ENCODE measurements around the gene SPDYC.

Gene SPDYC

DNA sequence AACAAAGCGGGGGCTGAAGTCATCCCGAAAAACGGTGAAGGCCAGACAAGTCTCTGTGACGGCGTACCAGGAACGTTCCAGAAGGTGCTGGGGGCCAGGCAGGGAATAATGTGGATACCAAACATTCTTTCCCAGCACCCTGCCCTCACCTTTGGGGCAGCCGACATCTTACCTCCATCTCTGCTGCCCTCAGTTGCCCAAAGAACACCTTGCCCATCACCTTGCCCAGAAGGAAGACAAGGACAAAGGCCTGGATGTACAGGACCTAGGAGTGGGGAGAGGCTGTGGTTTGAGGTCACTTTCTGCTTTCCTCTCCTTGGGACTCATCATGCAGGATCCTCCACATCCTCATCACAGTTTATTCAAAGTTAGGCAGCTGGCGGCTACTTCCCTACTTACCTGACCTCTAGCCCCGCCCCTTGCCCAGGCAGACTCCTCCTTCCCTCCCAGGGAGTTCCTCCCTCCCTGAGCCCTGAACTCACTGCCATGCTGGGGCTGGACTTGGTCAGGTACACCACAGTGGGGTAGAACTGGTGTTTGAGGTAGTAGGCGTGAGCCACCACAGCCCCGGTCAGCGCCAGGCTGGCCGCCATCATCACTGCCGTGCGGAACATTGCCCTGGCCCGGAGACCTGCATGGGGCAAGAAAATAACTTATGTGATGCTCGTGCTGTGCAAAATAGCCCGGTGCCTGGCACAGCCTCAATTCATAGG is 36.9 kb upstream of the SPDYC start:
- TF ChIP-seq SIN3A (IDR thresholded peaks at IDR 0.05; ENCODE audit: borderline replicate concordance, insufficient read depth, low read length) (no peak), FOXP2 (optimal IDR thresholded peaks at IDR 0.05; ENCODE audit: borderline replicate concordance, extremely low read depth, extremely low read length, insufficient read depth) (no peak), POLR2AphosphoS5 (IDR thresholded peaks at IDR 0.05; ENCODE audit: low read depth, low read length) (no peak), TAF1 (IDR thresholded peaks at IDR 0.05; ENCODE audit: borderline replicate concordance, insufficient read depth, low read length) (no peak)
- TF ChIP-seq, protein P1, sequence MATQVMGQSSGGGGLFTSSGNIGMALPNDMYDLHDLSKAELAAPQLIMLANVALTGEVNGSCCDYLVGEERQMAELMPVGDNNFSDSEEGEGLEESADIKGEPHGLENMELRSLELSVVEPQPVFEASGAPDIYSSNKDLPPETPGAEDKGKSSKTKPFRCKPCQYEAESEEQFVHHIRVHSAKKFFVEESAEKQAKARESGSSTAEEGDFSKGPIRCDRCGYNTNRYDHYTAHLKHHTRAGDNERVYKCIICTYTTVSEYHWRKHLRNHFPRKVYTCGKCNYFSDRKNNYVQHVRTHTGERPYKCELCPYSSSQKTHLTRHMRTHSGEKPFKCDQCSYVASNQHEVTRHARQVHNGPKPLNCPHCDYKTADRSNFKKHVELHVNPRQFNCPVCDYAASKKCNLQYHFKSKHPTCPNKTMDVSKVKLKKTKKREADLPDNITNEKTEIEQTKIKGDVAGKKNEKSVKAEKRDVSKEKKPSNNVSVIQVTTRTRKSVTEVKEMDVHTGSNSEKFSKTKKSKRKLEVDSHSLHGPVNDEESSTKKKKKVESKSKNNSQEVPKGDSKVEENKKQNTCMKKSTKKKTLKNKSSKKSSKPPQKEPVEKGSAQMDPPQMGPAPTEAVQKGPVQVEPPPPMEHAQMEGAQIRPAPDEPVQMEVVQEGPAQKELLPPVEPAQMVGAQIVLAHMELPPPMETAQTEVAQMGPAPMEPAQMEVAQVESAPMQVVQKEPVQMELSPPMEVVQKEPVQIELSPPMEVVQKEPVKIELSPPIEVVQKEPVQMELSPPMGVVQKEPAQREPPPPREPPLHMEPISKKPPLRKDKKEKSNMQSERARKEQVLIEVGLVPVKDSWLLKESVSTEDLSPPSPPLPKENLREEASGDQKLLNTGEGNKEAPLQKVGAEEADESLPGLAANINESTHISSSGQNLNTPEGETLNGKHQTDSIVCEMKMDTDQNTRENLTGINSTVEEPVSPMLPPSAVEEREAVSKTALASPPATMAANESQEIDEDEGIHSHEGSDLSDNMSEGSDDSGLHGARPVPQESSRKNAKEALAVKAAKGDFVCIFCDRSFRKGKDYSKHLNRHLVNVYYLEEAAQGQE (IDR thresholded peaks at IDR 0.05; ENCODE audit: insufficient read depth in 1 of 2, low read depth in 2 of 2, low read length in 2 of 2): no peak

DNA sequence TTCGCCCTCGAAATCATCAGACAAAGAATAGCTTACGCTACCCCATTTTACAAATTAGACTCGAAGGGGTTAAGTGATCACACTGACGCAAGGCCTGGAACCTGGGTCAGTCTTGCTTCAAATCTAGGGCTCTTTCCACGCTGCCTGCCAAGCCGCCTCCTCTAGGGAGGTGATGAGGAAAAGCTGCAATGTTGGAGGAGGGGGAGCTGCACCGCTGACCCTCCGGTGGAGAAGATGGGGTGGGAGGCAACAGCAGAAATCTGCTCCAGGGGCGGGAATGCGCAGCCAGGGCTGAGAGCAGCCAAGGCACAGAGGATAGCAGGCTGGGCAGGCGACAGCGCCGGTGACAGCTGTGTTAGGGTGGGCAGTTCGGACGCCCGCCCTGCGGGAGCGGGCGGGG is 36.3 kb upstream of the SPDYC start:
- TF ChIP-seq FOXP2 (optimal IDR thresholded peaks at IDR 0.05; ENCODE audit: borderline replicate concordance, extremely low read depth, extremely low read length, insufficient read depth) (no peak), SIN3A (IDR thresholded peaks at IDR 0.05; ENCODE audit: borderline replicate concordance, insufficient read depth, low read length) (no peak), TAF1 (IDR thresholded peaks at IDR 0.05; ENCODE audit: borderline replicate concordance, insufficient read depth, low read length) (no peak), POLR2AphosphoS5 (IDR thresholded peaks at IDR 0.05; ENCODE audit: low read depth, low read length) (no peak)
- TF ChIP-seq, protein P1 (IDR thresholded peaks at IDR 0.05; ENCODE audit: insufficient read depth in 1 of 2, low read depth in 2 of 2, low read length in 2 of 2): no peak

DNA sequence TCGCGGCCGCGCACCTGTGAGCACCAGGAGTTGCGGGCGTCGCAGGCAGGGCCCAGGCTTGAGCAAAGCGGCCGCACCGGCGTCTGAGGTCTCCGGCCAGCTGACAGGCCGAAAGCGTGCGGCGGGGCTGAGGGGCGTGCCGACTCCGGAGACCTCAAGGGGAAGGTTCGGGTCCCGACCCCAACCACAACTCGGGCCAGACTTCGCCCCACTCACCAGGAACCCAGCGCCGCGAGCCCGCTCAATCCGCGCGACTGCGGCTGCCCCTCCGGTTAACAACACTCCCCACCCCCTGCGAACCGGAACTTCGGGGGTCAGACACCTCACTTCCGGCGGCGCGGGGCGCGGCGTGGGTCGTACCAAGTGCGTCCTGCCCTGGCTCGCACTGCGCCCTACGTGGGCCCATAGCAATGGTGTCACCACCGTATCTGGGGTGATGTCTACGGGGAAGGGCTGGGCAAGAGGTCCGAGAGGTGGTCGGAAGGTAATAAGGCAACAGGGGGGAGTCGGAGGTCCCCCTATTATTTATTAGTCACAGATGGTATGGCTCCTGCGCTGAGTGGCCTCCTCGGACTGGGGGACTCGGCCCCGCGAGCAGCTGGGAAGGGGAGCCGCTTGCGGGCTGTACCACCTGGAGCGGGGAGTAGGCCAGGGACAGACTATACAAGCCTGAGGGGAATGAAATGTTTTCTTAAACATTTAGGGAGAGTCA is 35.6 kb upstream of the SPDYC start, which contains the start of gene SYVN1:
Gene SYVN1, minus strand, starts transcription at position 280 of the 712 bp plus-strand sequence. CDS start 918 bp downstream, outside the sequence.
- TF ChIP-seq SIN3A (IDR thresholded peaks at IDR 0.05; ENCODE audit: borderline replicate concordance, insufficient read depth, low read length): peak; percentile 87; the same call in 1 of the 2 replicates
- 0 out of 2 replicates have a peak, but pooled peaks have one; percentile 34 for TF ChIP-seq TAF1 (IDR thresholded peaks at IDR 0.05; ENCODE audit: borderline replicate concordance, insufficient read depth, low read length)
- TF ChIP-seq, protein P1 (IDR thresholded peaks at IDR 0.05; ENCODE audit: insufficient read depth in 1 of 2, low read depth in 2 of 2, low read length in 2 of 2): no peak
- peak; percentile 88 for TF ChIP-seq FOXP2 (optimal IDR thresholded peaks at IDR 0.05; ENCODE audit: borderline replicate concordance, extremely low read depth, extremely low read length, insufficient read depth)
- peak; percentile 64 for TF ChIP-seq POLR2AphosphoS5 (IDR thresholded peaks at IDR 0.05; ENCODE audit: low read depth, low read length)

DNA sequence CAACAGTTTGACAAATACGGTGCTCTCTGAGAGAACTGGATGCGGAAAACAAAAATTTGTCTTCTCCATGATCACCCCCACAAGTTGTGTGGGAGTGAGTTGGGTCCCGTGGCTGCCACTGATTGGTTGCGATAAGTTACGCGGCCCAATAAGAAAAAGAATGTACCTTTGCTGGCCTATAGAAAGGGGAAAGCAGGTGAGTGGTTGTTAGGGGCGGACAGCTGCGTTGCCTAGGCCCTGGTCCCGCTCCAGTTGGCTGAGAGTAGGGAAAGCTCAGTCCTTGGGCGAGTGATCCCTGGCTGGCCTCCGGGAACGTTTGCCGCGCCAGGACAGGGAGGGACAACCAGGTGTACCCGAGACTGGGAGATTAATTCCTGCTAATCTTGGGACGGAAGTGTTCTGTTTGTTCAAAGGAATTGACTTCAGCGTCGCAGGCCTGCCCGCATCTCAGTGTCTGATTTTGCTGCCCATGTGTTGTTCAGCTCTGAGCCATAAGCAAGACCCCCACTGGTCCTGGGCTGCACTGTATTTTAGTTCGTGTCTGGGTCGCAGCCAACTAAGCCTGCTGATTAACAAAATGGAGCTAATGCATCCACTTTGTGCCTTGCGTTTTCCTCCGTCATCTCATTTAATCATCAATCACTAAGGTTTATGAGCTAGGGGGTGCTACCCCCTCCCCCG is 34.9 kb upstream of the SPDYC start:
- TF ChIP-seq POLR2AphosphoS5 (IDR thresholded peaks at IDR 0.05; ENCODE audit: low read depth, low read length) (peak; percentile 68; the same call in 1 of the 2 replicates), FOXP2 (optimal IDR thresholded peaks at IDR 0.05; ENCODE audit: borderline replicate concordance, extremely low read depth, extremely low read length, insufficient read depth) (no peak), SIN3A (IDR thresholded peaks at IDR 0.05; ENCODE audit: borderline replicate concordance, insufficient read depth, low read length) (no peak), TAF1 (IDR thresholded peaks at IDR 0.05; ENCODE audit: borderline replicate concordance, insufficient read depth, low read length) (no peak)
- TF ChIP-seq, protein P1 (IDR thresholded peaks at IDR 0.05; ENCODE audit: insufficient read depth in 1 of 2, low read depth in 2 of 2, low read length in 2 of 2): no peak

All from PFSK-1 (cell line).